ENCODE results near the gene ATG4D.

- TF ChIP-seq, protein P1, sequence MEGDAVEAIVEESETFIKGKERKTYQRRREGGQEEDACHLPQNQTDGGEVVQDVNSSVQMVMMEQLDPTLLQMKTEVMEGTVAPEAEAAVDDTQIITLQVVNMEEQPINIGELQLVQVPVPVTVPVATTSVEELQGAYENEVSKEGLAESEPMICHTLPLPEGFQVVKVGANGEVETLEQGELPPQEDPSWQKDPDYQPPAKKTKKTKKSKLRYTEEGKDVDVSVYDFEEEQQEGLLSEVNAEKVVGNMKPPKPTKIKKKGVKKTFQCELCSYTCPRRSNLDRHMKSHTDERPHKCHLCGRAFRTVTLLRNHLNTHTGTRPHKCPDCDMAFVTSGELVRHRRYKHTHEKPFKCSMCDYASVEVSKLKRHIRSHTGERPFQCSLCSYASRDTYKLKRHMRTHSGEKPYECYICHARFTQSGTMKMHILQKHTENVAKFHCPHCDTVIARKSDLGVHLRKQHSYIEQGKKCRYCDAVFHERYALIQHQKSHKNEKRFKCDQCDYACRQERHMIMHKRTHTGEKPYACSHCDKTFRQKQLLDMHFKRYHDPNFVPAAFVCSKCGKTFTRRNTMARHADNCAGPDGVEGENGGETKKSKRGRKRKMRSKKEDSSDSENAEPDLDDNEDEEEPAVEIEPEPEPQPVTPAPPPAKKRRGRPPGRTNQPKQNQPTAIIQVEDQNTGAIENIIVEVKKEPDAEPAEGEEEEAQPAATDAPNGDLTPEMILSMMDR (IDR thresholded peaks at IDR 0.05) = no peak
- no peak for TF ChIP-seq POLR2A (IDR thresholded peaks at IDR 0.05)
- TF ChIP-seq POLR2AphosphoS5 (IDR thresholded peaks at IDR 0.05) = no peak
- TF ChIP-seq EP300 (IDR thresholded peaks at IDR 0.05) = no peak
Observed at GRCh38 chr19:10560154-10560553, 16.4 kb downstream of the ATG4D start.

Data from sigmoid colon (tissue), 4 donors.